ENCODE measurements around the gene ACP2.

DNA sequence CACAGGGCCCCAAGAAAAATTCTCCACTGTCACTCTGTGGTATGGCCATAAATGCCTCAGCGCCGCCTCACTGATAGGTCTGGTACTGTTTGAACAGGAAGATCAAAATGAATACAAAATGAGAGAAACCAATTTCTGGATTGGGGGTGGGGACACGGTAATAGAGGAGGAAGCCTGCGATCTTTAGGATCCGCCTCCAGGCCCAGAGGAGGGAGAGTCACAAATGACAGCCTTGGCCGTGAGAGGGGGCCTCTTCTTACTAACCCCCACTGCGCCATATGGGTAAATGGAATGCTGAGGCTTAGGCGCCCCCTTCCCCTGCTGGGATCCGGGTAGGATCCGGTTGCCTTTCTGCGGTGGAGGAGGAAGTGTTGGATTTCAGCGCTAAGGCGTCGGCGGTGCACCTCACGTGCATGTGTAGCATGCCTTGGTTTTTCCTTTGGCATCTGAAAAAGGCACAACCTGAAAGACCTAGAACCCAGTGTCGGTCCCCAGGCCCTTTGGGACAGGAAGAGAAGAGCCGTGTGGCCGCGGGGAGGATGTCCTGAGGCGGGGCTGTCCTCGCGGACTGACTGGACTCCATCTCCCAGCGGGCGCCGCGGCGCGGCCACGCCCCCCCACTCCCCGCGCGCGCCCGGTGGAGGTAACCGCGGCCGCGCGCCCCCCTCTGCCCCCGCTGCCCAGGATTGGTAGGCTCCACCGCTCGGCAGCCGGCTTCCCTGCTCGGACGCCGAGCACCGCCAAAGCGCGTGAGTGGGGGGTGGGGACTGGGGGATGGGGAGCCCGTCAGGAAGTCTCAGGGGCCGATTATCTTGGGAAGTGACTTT, 20.6 kb upstream of the ACP2 start:
- TF ChIP-seq, protein P1, sequence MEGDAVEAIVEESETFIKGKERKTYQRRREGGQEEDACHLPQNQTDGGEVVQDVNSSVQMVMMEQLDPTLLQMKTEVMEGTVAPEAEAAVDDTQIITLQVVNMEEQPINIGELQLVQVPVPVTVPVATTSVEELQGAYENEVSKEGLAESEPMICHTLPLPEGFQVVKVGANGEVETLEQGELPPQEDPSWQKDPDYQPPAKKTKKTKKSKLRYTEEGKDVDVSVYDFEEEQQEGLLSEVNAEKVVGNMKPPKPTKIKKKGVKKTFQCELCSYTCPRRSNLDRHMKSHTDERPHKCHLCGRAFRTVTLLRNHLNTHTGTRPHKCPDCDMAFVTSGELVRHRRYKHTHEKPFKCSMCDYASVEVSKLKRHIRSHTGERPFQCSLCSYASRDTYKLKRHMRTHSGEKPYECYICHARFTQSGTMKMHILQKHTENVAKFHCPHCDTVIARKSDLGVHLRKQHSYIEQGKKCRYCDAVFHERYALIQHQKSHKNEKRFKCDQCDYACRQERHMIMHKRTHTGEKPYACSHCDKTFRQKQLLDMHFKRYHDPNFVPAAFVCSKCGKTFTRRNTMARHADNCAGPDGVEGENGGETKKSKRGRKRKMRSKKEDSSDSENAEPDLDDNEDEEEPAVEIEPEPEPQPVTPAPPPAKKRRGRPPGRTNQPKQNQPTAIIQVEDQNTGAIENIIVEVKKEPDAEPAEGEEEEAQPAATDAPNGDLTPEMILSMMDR (IDR thresholded peaks at IDR 0.05): no peak
- TF ChIP-seq ZFX (IDR thresholded peaks at IDR 0.05; ENCODE audit: borderline replicate concordance): no peak

All from 22Rv1 (cell line).